Medulla oblongata (tissue), 1 donor: Measurements from ENCODE around the gene BRSK2.
"Not testable (repeated sequence)": the region's sequence is repeated elsewhere in the genome, so short reads cannot be mapped to it uniquely, and the experiment has no call there.

Experiments
- DNase-seq: peaks from one replicate; pipeline ENCODE4 v3.0.0-alpha.2; 2015; ENCODE audit errors: extremely low spot score

Gene BRSK2

DNA sequence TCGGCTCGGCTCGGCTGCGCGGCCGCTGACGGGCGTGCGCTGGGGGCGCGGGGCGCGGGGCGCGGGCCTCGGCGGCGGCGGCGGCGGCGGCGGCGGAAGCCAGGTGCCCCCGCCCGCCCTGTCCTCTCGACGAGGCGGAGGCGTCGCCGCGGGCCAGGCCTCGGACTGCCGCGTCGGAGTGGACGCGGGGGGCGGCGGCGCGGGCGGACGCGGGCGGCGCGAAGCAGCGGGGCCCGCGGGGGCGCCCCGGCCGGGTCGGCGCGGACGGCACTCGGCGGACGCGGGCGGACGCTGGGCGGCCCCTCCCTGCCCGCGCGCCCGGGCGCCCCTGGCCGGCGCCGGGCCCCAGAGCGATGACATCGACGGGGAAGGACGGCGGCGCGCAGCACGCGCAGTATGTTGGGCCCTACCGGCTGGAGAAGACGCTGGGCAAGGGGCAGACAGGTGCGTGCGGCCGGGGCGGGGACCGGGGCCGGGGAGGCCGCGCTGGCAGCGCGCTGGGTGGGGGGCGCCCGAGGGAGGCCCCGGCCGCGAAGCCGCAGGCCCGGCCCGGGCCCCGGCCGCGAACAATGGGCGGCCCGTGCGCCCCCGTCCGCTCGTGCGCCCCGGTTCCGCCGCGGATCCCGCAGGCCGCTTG is at the start of gene BRSK2:
Gene BRSK2, plus strand, starts transcription at position 3 of the 637 bp plus-strand sequence. Its CDS starts 351 bp downstream, at position 354.
- no peak for DNase-seq

DNA sequence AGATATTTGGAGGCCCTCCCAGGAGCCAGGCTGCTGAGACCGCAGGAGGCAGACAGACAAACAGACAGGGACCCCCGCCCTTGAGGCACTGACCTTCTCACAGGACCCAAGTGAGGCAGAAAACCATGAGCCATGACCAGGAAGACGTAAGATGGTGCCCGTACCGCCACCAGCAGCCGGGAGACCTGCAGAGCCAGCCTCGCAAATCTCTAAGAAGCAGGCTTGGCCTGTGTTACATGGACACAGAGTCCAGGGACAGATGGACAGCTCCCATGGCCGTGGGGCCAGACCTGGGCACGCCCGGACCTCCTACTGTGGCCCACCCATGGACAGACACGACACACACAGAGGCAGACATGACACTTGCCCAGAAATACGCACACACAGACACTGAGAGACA is 49.6 kb upstream of the BRSK2 start:
- DNase-seq: no peak

DNA sequence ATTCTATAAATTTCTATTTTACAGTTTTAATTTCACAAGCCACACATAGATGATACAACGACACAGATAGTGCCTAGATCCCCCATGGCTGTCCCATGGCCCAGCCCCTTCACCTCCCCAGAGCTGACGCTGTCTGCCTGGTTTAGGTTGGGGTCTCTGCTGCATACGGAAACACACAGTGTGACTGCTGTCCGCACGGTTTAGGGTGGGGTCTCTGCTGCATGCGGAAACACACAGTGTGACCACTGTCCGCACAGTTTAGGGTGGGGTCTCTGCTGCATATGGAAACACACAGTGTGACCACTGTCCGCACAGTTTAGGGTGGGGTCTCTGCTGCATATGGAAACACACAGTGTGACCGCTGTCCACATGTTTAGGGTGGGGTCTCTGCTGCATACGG is 48.5 kb upstream of the BRSK2 start:
- not testable (repeated sequence) for DNase-seq

DNA sequence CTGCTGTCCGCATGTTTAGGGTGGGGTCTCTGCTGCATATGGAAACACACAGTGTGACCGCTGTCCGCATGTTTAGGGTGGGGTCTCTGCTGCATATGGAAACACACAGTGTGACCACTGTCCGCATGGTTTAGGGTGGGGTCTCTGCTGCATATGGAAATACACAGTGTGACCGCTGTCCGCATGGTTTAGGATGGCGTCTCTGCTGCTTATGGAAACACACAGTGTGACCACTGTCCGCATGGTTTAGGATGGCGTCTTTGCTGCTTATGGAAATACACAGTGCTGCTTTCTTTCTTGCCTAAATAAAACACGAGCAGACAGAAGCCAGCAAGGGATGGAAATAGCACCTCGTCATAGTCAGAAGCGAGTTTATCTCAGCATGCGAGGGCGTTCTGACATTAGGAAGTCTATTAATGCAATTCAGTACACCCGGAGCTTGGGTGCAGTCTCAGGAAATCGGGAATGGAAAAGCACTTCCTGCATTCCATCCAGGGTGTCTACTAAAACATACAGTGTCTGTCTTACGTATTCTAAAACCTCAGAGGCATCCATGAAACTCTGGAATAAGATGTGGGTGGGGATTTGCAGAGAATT is 47.7 kb upstream of the BRSK2 start:
- no peak for DNase-seq

DNA sequence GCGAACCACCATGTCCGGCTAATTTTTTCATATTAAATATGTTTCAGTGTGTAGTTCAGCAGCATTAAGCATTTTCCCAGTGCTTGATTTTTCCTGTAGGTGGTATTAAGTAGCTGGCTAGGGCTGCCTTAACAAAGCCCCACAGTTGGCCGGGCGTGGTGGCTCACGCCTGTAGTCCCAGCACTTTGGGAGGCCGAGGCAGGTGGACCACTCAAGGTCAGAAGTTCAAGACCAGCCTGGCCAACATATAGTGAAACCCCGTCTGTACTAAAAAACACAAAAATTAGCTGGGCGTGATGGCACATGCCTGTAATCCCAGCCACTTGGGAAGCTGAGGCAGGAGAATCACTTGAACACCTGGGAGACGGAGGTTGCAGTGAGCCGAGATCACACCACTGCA is 46.8 kb upstream of the BRSK2 start:
- no peak for DNase-seq

DNA sequence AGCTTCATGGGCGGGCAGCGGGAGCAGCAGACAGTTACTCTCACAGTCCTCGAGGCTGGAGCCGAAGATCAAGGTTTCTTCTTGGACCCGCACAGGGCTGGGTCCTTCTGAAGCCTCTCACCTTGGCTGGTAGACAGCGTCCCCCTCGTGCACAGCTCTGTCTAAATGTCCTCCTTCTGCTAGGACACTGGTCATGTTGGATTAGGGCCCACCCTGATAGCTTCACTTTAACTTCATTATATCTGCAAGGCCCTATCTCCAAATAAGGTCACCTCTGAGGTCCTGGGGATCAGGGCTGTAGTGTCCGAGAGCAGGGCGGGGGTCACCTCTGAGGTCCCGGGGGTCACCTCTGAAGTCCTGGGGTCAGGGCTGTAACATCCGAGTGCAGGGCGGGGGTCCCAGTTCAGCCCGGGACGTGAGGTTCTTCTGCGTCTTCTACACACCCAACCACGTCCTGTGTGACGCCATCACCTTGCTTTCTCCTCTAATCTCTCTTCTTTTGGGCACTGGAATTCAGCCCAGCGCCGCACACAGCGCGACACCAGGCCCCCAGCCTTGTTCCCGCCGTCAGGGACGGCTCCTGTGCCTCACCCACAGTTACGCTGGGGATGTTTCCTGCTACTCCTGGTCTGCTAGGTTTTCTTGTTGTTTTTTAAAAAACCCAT is 46.2 kb upstream of the BRSK2 start:
- no peak for DNase-seq

DNA sequence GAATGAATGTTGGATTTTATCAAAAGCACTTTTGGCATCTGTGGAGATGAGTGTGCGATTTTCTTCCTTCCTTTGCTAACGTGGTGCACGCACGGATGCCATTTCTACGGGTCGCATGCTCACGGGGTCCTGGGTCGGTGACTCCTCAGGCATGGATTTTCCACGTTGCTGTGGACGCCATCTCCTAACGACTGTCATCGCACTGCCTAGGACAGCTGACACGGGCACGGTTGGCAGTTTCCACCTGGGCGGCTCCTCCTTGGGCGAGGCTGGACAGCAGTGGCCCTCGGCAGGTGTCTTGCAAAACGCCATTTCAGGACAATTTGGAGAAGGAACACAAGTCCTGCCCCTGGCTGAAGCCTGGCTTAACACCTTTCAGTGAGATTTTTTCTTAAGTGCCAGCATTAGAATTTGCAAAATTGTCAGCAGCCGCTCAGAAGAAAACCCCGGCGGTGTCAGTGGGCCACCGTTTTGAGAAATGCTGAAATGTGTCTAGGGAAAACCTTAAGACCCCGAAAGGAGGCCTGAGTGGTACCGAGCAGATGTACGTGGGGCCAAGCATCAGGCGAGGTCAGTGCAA is 45.6 kb upstream of the BRSK2 start:
- no peak for DNase-seq

DNA sequence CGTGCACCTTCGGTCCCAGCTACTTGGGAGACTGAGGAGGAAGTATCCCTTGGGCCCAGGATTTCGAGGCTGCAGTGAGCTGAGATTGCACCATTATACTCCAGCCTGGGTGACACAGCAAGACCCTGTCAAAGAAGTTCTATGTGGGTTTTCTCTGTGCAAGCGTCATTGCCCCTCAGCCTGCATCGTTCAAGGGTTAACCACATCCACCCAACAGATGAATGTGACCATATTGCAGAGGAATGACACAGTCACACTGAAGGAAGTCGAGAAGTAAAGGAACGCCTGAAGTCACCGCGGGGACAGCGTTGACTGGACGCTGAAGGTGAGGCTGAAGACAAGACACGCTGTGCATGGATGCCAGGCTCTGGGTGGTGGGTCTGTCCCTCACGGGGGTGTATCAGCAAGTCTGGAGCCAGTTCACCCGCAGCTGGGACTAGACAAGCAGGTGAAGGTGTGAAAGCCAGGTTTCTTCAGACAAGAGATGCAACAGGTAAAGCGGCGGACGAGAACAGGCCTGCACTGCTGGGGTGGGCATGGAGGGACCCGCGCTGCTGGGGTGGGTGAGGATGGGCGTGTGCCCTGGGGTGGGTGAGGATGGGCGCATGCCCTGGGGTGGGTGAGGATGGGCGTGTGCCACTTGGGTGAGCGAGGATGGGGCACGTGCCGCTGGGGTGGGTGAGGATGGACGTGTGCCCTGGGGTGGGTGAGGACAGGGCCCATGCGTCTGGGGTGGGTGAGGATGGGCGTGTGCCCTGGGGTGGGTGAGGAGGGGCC is 43.8 kb upstream of the BRSK2 start:
- no peak for DNase-seq

DNA sequence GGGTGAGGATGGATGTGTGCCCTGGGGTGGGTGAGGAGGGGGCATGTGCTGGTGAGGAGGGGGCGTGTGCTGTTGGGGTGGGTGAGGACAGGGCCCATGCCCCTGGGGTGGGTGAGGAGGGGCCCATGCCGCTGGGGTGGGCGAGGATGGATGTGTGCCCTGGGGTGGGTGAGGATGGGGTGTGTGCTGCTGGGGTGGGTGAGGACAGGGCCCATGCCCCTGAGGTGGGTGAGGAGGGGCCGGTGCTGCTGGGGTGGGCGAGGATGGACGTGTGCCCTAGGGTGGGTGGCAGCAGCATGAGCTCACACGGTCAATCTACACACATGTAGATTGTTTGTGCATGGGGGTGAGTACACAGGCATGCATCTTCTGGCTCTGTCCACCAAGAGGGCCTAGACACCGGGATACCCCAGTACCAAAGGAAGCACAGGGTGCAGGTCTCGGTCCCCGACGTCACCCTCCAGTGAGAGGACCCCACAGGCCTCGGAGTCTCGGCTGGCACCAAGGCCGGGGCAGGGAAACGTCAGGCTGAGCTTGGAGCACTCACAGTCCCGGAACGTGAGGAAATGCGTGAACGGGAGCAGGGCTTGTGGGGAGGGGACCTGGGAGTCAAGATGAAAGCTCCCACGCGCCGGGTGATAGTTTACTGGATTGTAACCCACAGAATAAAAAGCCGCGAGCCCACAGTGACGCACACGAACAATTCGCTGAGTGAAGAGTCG is 42.9 kb upstream of the BRSK2 start:
- DNase-seq: no peak

DNA sequence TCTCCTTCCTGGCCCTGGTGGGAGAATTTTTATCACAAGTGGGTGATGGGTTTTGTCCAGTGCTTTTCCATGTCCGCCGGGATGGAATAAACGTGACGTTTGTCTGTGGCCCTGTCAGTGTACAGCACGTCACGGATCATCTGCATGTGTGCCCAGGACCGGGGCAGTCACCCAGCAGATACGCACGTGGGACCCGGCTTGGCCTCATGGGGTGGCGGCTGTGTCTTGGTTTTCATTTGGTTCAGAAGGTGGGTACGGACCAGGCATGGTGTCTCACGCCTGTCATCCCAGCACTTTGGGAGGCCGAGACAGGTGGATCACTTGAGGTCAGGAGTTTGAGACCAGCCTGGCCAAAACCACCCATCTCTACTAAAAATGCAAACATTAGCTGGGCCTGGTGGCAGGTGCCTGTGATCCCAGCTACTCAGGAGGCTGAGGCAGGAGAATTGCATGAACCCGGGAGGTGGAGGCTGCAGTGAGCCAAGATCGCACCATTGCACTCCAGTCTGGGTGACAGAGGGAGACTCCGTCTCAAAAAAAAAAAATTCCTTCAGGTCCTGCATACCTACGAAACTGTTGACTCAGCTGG is 42.2 kb upstream of the BRSK2 start:
- DNase-seq: not testable (repeated sequence)

DNA sequence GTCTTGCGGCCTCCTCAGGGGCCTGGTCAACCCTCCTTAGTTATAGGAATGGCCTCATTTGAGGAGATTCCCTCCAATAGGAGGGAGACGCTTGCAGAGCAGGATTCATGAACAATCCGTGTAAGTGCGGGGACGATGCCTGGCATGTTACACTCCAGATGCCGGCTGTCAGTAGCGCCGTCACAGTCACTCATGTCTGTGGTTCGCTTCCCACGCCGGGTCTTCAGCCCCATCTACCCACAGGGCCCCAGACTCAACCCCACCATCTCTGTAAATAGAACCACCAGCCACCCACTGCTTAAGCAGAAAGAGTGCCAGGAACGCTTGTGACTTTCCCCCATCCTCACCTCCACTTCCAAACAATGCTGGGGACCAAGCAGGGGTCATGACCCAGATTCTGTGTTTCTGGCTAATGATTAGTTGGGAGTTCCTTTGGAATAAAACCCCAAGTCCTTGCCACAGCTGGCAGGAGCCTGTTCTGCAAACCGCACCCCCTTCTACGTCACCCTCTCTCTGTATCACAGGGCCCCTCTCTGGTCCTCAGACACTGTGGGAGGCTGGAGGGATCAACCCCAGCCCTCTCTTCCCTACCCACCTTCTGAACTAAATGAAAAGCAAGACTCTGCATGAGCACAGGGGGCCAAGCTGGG is 41.5 kb upstream of the BRSK2 start:
- DNase-seq: no peak

DNA sequence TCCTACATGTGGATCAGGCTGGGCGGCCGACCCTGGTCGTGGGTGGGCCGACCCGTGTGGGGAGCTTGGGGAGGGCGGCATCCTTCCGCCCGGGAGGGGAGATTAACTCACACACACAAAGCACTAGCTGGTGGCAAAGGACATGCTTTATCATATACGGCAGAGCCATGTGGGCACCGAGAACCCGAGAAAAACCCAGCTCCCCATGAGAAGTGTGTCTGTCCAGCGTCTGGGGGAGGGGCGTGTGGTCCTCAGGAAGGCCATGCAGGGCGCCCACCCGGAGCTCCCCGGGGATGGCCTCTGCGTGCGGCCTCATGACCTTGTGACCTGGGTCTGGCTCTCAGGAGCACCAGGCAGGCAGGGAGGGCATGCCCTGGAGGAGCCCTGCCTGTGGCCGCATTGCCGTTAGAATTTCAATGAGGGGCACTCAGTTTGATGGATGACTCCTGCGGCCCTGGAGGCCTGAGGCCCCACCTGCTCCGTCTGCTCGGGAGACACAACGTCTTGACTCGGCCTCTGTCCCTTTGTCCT is 40.9 kb upstream of the BRSK2 start:
- DNase-seq: no peak

DNA sequence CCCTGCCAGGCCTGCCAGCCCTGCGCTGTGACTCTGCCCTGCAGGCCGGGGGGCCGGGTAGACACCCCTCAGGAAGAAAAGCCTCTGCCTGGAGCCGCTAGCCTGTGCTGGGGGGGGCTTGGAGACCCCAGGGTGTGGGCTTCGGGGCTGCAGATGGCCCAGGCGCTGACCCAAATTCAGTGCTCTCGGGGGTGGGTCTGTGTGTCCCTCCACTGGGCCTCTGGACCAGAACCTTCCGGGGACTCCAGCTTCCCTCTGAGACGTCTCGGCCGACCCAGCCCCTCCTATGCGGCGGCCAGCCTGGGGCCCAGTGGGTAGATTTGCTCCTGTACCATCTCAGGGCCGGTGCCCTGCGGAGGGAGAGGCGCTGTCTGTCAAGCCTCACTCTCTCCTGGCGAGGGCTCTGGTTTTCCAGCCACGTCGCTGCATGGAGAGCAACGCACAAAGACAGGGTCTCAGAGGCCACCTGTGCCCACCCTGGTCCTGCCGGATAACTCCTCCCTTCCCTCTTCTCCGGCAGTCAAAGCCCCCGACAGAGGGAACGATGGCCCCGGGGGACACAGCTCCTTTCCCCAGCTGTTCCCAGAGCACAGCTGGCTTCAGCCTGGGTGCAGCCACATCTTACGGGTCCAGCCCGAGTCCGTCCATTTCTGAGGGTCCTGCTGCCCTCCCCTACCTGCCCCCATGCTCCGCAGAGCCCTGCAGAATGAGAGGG is 40.2 kb upstream of the BRSK2 start:
- DNase-seq: no peak

DNA sequence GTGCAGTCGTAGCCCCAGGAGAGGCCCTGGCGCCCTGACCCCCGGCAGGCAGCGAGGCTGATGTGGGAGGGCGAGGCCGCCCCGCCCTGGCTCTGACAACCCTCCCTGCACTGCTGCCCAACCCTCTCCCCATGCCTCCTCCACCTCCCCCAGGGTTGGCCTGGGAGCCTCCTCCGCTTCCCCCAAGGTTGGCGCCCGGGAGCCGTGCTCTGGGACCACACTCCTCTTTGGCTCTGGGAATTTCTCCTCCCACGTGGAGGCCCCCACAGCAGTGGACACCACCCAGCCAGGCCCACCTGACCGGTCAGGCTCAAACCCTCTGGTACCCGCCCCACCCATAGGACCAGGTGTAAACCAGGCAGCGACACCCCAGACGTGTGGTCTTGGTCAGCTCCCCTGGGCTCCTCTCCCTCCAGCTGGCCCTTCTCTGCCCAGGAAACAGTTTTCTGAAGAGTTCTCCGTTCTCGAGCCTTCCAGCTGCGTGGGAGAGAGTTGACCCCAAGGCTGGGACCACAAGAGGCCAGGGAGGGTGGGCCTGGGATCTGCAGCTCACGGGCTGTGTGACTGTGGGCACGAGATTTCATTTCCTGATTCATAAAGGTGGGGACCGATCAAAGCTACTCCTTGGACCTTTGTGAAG is 39.5 kb upstream of the BRSK2 start:
- DNase-seq: no peak

DNA sequence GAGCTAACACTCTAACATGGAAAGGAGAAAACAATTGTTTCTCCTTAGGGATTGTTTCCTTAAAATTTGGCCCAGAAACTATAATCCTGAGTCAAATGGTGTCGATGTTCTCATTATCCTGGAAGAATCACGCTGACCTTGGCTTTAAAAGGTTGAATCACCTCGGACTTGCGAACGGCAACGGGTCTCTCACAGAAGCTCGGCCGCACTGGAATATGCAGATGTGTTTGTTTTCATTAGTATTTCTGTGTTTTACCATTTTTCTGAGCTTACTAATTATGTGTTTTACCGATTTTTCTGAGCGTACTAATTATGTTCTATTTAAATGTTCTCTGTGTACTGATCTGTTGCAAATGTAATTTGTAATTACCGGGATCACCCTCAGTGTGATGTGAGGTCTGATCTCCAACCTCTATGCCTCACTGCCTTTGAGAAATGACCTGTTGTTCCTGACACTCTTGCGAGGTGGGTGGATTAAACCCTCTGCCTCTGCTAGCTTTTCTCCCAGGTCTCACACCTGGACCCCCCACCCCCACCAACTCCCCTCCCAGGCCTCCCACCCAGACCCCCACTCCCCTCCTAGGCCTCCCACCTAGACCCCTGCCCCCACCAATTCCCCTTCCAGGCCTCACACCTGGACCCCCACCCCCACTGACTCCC is 38.3 kb upstream of the BRSK2 start:
- DNase-seq: no peak

DNA sequence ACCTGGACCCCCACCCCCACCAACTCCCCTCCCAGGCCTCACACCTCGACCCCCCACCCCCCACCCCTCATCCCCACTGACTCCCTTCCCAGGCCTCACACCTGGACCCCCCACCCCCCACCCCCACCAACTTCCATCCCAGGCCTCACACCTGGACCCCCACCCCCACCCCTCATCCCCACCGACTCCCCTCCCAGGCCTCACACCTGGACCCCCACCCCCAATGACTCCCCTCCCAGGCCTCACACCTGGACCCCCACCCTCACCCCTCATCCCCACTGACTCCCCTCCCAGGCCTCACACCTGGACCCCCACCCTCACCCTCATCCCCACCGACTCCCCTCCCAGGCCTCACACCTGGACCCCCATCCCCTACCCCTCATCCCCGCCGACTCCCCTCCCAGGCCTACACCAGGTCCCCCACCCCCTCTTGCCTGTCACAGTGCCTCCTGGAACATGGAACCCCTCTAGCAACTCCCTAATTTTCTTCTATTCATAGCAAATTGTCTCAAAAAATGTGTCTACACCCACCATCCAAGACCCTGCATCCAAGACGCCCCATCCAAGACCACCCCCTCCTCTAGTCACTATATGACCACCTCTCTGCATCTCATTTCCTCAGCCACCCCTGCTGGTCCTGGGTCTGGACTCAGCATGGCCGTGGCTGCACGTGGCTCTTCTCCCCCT is 36.9 kb upstream of the BRSK2 start:
- DNase-seq: no peak

DNA sequence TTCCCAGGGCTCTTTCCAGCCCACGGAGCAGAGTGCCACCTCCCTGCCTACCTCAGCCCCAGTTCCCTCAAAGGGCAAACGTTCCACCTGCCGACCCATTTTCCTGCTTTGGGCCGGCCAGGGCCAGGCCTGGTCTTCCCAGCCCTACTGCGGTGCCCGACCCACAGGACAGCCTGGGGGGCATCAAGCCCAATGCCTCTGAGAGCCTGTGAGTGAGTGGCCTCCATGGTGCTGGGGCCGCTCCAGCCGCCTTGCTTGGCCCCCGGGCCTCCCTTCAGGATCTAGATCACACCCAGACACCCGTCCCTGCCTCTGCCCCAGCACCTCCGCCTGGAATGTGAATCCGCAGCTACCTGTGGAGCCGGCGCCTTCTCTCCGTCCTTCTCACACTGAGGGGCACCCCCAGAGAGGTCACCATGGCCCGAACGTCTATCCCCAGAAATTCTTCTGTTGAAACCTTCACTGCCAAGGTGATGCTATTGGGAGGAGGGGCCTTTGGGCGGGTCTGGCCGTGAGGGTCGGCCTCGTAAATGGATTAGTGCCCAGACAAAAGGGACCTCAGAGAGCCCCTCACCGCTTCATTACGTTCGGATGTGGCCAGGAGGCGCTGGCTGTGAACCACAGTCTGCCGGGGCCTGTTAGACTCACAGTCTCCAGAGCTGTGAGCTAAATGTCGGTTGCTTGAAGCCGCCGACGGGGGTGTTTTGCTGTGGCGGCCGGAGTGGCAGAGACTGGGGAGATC is 36.2 kb upstream of the BRSK2 start:
- DNase-seq: no peak
